HG02588 (cell line): ENCODE data around the gene POU6F2.
"Not testable (repeated sequence)": the region's sequence is repeated elsewhere in the genome, so short reads cannot be mapped to it uniquely, and the experiment has no call there.

Experiments
- ATAC-seq: cut with Tn5 transposase; IDR thresholded peaks from one replicate; pipeline ENCODE4 v1.9.1; 2021; ENCODE audit warnings: mild to moderate bottlenecking, moderate library complexity; ENCODE audit not compliant: unreplicated experiment

POU6F2 gene

DNA sequence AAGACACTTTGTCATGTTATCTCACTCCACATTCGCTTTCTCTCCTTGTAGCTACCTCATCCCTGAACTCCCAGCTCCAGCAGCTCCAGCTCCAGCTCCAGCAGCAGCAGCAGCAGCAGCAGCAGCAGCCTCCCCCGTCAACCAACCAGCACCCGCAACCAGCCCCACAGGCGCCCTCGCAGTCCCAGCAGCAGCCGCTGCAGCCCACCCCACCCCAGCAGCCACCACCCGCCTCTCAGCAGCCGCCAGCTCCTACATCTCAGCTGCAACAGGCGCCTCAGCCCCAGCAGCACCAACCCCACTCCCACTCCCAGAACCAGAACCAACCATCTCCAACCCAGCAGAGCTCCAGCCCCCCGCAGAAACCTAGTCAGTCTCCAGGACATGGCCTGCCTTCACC, 361.9 kb downstream of the POU6F2 start:
- no peak for ATAC-seq

DNA sequence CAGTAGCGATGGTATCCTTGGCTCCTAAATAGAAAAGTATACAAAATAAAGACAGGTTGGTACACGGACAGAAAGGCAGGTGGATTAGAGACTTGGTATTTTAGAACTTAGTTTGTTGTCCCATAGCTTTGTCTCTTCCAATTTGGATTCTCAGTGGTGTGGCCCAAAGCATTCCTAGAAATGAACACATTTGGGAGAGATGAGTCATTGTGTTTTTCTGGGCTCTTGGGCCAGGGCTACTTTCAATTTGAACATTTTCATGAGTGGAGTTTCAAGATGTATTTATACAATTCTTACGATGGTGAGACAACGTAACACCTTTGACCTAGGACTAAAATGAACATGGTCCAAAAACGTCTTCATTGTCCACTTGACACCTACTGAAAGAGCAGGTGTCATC, 363.4 kb downstream of the POU6F2 start:
- ATAC-seq: no peak

DNA sequence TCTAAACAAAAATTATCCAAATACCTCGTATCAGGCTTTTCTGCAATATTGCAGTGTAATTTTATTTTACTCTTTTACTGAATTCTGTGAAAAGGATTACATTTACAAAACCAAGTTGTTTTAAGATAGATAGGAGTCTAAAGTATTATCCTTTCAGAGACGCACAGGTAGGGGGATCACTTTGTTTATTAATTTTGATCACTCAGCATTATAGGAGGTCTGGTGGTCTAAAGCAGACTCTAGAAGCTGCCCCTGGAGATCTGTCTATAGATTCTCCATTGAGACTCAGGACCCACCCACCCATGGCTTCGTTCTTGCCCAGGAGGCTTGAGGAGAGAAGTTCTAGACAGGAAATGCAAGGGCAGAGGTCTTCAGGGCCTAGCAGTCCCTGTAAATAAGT, 365.1 kb downstream of the POU6F2 start:
- no peak for ATAC-seq

DNA sequence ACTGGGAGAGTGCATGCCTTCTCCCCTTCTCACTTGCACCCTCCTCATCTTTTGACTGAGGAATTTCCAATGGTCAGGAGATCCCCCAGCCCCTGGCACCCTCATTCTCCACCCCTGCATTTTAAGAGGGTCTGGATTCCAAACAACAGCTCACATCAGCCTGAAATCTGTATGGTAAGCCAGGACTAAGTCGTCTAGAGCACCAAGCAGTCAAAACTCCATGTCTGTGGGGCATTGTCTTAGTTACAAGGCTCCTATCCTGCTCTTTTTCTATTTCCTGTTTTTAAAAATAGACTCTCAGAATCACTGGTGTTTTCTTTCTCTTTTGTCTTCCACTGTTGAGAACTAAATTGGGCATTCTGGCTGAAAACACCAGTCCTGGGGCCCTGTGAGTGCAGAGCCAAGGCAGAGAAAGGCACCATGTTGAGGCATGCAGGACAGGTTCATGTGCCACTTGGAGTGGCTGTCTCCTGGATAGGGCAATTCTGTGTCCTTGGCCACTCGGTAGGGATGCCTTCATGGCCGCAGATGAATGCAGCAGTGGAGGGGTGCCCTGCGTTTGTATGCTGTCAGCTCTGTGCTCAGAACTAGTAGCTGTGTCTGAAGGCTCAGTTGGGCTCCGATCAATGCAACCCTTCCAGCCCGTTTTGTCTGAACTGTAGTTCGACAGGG, 371.9 kb downstream of the POU6F2 start:
- no peak for ATAC-seq

DNA sequence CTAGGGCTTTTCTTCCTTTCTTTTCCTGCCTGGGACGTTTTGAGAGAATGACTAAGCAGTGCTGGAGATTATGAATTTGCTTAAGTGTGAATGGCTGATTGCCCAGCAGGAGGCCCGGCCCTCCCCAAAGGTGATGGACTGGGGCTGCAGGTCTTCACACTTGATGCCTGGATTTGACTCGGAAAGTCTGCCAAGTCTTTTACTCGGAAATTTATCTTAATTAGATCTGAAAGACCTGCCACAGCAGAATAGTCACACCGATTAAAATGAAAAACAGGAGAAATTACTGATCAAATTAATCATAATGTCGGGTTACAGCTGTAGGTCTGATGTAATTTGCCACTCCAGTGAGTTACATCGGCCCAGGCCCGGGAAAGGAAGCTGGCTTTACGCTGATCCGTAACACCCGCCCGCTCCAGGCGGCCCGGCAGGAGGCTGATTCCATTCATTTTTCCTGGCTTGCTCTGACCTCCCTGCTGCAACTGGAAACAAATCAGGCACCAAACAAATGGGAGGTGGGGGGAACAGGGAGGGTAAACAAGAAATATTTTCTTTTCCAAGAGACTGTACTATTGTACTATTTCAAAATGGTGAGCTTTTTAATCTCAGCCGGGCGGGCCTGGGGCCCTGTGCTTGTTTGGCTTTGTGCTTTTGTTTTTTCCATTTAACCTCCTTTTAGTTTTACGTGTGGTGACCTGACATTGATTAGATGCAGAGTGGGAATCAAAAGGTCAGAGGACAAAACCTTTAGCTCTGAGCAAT, 376.1 kb downstream of the POU6F2 start:
- ATAC-seq: no peak

DNA sequence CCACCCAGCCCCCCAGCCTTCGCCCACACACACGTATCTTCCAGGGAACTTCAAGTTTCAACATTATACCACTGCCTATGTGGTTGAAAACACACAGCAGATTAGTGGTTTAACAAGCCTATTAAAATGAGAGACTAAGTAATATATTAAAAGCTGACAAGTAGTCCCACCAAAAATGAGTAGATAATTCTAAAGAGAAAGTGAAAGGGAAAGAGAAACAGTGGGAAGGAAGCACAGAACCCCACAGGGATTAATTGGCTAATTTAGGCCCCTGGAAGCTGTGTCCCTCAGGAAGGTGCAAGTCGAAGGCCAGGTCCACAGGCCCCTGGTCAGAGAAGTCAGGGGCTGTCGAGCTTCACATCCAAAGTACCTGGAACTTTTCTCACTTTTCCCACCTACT, 378.0 kb downstream of the POU6F2 start:
- no peak for ATAC-seq

DNA sequence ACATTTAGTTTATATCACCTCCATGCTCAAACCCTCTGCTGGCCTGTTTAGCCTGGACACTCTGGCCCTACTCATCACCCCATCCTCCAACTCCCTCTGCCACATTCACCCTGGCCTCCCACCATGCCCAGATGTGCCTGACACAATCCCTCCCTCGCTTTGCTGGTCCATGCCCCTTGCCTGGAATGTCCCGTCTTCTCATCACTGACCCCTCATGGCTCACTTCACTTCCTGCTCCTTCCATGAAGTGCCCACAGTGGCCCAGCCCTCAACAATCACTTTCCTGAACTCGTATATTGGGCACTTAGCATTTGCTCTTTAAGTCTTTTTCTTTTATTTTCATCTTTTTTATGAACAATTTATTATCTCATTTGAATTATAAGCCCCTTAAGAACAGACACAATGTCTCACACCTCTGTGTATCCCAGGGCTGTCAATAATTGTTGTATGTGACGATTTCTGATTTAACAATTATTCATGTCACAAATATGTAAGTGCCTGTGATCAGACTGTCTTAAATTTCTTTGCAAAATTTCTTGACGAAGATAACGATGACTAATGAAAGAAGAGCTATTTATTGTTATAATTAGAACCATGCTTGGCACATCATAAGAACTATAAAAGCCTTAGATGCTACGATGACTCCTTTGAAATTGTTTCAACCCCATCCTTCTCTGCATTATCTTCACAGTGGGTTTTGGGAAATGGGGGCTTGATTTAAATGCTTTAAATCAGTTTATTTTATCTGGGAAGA, 378.6 kb downstream of the POU6F2 start:
- ATAC-seq: no peak

DNA sequence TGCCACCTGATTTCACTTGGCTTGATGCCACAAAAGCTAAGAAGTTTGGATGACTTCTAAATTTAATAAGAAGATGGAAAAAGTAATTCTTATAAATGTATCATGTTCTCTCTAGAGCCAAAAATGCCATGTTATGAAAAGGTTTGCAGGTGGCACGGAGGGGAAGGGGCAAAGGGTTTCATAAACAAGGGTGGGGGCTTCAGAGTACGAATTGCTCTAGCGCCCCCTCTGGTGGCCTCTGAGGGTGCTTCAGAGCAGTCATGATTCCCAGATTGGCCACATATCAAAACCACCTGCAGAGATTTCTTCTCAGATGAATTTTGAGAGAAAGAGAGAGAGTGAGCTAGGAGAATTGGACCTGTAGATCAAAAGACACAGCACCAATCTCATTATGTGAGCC, 379.9 kb downstream of the POU6F2 start:
- ATAC-seq: no peak

DNA sequence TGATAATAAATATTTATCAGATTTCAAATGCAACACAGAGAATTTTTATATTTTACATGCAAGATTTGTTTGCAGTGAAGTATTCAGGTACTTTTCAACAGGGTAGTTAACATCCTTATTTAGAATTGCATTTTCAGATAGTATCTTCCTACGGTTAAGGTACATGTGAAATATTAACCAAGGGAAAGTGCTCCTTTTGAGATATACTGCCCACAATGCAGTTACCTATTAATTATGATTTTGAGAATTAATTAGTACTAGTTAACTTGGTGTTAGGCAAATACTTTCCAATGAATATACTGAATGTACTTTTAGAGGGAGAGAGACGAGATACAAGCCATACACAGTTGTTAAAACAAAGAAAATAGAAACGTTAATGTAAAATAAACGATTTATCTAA, 382.3 kb downstream of the POU6F2 start:
- ATAC-seq: no peak

DNA sequence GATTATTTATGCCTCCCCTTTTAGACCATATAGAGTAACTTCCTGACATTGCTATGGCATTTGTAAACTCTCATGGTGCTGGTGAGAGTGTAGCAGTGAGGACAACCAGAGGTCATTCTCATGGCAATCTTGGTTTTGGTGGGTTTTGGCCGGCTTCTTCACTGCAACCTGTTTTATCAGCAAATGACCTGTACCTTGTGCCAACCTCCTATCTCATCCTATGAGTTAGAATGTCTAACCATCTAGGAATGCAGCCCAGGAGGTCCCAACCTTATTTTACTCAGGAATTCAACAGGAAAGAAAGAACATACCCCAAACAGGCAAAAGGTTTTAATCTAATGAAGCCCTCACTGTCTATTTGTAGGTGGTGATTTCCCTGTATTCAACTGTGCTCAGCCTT, 383.1 kb downstream of the POU6F2 start:
- ATAC-seq: no peak

DNA sequence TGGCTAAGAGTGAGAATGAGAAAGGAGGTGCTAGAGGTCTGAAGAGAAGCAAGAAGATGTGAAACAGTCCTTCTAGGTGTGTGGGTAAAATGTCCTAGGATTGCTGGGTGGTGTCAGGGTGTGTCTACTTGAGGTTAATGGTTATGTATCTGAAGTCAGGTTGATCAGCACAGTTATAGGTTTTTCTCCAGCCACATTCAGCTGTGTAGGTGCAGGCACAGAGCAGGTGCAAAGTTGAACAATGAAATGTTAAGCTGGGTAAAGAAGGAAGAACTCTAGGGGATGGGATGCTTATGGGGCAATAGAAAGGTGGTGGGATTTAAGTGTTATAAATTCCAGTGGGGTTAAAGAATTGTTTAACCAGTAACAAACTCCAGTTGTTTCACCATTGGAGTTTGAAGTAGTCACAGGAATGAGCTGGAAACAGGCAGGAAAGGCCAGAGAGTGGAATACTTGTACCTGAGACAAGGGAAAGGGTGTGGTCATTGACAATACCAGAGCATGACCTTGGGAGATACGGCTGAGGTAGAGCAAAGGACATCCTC, 388.1 kb downstream of the POU6F2 start:
- no peak for ATAC-seq

DNA sequence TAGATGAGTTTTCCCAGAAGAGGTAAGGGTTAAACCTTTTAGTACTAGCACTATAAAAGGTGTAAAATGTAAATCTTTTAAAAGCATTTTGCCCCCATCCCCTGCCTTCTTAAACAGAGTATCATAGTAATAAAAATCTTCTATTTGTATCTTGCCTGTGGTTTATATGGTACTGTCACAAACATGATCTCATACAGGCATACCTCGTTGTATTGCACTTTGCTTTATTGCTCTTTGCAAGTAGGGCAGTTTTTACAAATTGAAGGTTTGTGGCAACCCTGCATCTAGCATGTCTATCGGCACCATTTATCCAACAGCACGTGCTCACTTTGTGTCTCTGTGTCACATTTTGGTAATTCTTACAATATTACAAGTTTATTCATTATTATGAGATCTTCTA, 389.7 kb downstream of the POU6F2 start:
- no peak for ATAC-seq

DNA sequence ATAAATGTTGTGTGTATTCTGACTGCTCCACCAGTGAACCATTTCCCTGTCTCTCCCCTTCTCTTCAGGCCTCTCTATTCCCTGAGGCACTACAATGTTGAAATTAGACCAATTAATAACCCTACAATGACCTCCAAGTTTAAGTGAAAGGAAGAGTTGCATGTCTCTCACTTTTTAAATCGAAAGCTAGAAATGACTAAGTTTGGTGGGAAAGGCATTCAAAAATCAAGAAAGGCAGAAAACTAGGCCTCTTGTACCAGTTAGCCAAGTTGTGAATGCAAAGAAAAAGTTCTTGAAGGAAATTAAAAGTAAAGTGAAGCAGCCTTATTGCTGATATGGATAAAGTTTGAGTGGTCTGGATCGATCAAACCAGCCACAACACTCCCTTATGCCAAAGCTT, 390.2 kb downstream of the POU6F2 start:
- no peak for ATAC-seq

DNA sequence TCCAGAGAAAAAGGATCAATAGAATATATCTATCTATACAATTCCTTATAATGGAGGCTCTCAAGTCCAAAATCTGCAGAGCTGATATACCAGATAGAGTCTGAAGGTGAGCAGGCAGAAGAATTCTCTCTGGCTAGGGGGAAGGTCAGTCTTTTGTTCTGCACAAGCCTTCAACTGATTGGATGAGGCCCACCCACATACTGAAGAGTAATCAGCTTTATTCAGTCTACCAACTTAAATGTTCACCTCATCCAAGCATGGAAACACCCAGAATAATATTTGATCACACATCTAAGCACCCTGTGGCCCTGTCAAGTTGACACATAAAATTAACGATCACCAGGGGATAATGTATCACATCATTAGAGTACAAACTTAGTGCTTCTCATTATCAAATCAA, 394.7 kb downstream of the POU6F2 start:
- ATAC-seq: no peak

DNA sequence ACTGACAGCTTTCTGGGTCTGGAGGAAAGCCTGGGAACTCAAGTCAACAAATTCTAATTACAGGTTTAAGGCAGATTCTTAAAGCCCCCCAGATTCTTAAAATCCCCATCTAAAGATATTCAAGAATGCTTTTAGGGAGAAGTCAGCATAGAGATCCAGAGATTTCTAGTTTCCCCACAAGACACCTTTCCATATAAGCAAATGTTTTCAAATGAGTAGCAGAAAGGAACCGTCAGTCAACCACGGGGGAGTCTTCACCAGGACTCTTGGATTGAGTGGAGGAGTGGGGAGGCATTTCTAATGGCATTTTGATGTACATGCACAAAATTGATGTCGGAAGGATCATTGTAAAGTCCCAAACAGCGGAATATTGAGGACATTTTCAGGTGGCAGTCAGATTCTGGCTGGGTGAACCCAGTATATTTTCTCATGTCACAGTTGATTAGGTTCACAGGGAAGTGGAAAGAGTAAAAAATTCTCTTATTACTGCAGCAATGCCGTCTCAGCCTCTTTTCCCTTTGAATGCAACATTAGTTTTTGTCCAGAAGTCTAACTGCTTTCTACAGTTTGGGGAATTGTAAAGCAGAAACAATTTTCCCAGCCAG, 396.8 kb downstream of the POU6F2 start:
- no peak for ATAC-seq

DNA sequence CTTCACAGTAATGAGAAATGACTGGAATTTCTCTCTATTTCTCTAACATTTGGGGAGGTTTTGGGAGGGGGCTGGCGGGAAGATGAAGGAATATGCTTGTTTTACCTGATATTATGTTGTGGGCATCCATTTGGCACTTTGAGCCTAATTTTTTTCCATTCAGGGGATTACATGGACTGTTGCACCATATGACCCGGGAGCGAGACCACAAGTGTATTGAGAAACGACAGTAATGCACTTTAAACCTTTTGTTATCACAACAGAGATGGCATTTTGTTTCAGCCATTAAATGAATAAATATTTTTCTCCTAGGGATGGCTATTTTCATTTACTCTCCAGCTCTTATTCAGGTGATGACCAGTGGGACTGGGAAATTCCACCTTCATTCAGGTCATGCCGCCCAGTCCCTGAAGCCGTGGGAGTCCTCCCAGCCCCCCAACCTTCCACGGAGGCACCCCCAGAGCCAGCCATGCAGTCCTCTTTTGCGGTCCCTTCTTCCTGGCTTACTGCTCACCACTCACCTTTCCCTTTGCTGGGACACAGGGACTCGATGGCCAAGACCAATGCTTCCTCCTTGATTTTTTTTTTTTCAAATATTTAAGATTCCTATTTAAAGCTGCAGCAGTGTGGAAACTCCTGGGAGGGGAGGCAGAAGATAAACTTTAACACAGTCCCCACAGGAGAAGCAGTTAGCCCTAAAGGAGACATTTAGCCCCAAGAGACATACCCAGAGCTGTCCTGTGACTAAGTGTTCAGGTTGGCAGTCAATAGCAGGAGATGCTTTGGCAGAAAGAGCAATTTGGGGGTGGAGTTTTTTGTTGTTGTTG, 397.6 kb downstream of the POU6F2 start:
- no peak for ATAC-seq

DNA sequence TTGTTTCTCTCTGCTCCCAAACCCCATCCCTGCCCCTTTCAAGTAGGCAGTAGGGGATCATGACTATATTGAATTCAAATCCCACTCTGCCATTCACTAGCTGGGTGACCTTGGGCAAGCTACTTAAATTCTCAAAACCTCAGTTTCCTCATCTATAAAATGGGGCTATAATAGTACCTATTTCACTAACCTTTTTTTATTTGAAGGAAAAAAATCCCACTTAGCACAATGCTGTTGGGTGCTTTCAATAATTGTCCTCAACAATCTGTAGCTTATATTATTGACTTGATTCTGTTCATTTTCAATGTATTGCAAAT, 398.1 kb downstream of the POU6F2 start:
- no peak for ATAC-seq

DNA sequence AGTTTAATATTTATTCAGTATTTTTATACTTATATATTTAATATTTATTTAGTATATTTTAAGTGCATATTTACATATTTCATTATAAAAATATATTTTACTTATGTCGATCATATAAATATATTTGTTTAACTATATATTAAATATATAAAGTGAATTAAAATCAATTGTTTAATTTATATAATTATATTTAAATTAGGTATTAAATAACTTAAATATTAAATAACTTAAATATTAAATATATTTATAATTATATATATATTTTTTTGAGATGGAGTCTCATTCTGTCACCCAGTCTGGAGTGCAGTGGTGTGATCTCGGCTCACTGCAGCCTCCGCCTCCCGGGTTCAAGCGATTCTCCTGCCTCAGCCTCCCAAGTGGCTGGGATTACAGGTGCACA, 399.2 kb downstream of the POU6F2 start:
- not testable (repeated sequence) for ATAC-seq

DNA sequence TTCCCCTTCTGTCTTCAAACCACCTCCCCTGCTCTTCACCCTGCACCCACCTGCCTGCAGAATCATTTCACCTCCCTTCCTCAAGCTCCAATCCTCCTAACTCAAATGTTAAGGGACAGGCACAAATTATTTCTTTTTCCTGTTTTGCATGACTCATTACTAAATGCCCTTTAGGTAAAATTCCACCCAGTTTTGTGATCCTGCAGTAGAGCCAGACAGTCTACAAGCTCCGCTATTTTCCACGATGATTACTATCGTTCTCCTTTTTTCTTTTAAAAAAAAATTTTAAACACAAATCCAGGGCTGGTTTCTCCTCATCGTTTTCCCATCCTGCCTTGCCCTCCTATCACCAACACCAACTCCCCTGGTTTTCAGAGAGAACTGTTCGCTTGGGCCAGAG, 401.7 kb downstream of the POU6F2 start:
- no peak for ATAC-seq

DNA sequence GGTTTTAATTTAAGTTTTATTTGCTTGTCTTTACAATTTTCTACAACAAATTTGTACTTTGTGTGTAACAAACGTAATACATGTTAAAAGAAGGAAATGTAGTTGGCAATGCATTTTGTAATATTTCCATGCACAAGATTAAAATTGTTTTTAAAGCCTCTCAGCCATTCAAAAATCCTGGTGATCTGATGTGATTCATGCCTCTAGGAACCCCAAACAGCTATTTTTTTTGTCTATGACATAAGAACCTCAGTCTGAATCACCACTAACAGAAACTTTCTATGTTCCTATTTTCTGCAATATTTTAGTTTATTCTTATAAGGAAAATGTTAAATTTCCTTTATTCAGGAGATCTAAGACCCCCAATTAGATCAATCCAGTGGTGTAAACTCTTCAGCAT, 405.4 kb downstream of the POU6F2 start:
- ATAC-seq: no peak

DNA sequence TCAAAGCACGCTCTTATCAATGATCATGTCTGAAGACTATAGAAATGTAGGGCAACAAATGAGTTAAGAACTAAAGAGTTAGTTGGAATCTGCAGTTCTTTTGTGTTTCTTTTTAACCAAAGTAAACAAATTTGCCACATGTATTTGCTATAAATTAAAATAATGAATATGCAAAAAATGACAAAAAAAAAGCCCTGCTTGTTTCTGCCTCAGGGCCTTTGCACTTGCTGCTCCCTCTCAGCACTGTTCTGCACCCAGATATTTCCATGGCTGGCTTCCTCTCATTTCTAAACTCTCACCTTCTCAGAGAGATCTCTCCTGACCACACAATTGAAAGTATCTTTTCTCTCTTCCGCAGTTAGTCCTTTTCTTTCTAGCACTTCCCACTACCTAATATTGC, 406.7 kb downstream of the POU6F2 start:
- ATAC-seq: no peak
